Measurements from ENCODE around the gene SLC38A2.

The SLC38A2 gene

GRCh38 chr12:46410495-46410894, 37.9 kb upstream of the SLC38A2 start:
- peaks cover 6% of the 10 kb centered on the region; the same call in 1 of the 2 replicates for H3K4me1 ChIP-seq (ENCODE audit: insufficient read depth, low read length)
- TF ChIP-seq EZH2 (IDR thresholded peaks at IDR 0.05; ENCODE audit: borderline replicate concordance, low read depth, low read length, severe bottlenecking) = no peak
- TF ChIP-seq, protein P1, sequence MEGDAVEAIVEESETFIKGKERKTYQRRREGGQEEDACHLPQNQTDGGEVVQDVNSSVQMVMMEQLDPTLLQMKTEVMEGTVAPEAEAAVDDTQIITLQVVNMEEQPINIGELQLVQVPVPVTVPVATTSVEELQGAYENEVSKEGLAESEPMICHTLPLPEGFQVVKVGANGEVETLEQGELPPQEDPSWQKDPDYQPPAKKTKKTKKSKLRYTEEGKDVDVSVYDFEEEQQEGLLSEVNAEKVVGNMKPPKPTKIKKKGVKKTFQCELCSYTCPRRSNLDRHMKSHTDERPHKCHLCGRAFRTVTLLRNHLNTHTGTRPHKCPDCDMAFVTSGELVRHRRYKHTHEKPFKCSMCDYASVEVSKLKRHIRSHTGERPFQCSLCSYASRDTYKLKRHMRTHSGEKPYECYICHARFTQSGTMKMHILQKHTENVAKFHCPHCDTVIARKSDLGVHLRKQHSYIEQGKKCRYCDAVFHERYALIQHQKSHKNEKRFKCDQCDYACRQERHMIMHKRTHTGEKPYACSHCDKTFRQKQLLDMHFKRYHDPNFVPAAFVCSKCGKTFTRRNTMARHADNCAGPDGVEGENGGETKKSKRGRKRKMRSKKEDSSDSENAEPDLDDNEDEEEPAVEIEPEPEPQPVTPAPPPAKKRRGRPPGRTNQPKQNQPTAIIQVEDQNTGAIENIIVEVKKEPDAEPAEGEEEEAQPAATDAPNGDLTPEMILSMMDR (IDR thresholded peaks at IDR 0.05; ENCODE audit: borderline replicate concordance, extremely low read depth, low read length, poor library complexity, severe bottlenecking) = no peak
- ATAC-seq (ENCODE audit: insufficient read depth, low read depth) = no peak

DNA sequence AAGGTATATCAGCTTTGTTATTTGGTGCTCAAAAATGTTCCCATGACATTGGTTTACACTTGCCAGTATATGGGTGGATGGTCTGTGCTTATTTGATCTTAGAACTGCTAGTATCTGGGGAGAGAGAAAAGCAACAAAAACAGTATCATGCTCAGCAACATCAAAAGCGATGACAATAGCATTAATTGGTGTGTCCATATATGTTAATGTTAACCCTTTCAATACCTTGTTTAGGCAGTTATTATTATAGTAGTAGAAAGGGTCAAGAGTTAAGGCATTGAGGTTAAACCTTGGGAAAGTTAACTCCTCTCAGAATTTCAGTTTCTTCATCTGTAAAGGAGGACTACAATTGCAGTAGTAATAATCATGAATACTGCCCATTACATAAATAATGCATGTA, 37.4 kb upstream of the SLC38A2 start:
- Histone ChIP-seq H3K27me3 (ENCODE audit: insufficient read depth, low read length, poor library complexity) (no peaks in the 10 kb centered on the region), H3K36me3 (ENCODE audit: insufficient read depth, low read length) (no peaks in the 10 kb centered on the region), H3K4me3 (ENCODE audit: low read depth in 1 of 2, low read length in 2 of 2) (no peak overlapping the region), H3K27ac (ENCODE audit: low read length) (no peak overlapping the region), H3K4me1 (ENCODE audit: insufficient read depth, low read length) (peaks cover 6% of the 10 kb centered on the region; the same call in 1 of the 2 replicates), H4K20me1 (ENCODE audit: insufficient read depth, low read length) (no peaks in the 10 kb centered on the region), H3K9ac (ENCODE audit: low read depth, low read length) (no peak overlapping the region), H3K4me2 (ENCODE audit: insufficient read depth, low read length) (no peak overlapping the region), H3K79me2 (ENCODE audit: insufficient read depth, low read length) (no peaks in the 10 kb centered on the region), H2AFZ (ENCODE audit: low read depth, low read length) (no peak overlapping the region), H3K9me3 (ENCODE audit: insufficient read depth, low read length, severe bottlenecking) (no peaks in the 10 kb centered on the region)
- TF ChIP-seq, protein P1 (IDR thresholded peaks at IDR 0.05; ENCODE audit: borderline replicate concordance, extremely low read depth, low read length, poor library complexity, severe bottlenecking) = no peak
- TF ChIP-seq EZH2 (IDR thresholded peaks at IDR 0.05; ENCODE audit: borderline replicate concordance, low read depth, low read length, severe bottlenecking) = no peak
- ATAC-seq (ENCODE audit: insufficient read depth, low read depth) = no peak
- DNase-seq = no peak

More at GRCh38 chr12:46410495-46410894, 37.9 kb upstream of the SLC38A2 start:
- H3K27ac ChIP-seq (ENCODE audit: low read length) = no peak overlapping the region
- H3K36me3 ChIP-seq (ENCODE audit: insufficient read depth, low read length) = no peaks in the 10 kb centered on the region
- no peaks in the 10 kb centered on the region for H3K27me3 ChIP-seq (ENCODE audit: insufficient read depth, low read length, poor library complexity)
- no peak overlapping the region for H3K4me2 ChIP-seq (ENCODE audit: insufficient read depth, low read length)
- DNase-seq = no peak
- no peak overlapping the region for H3K4me3 ChIP-seq (ENCODE audit: low read depth in 1 of 2, low read length in 2 of 2)
- no peak overlapping the region for H2AFZ ChIP-seq (ENCODE audit: low read depth, low read length)
- H4K20me1 ChIP-seq (ENCODE audit: insufficient read depth, low read length) = no peaks in the 10 kb centered on the region
- no peaks in the 10 kb centered on the region for H3K79me2 ChIP-seq (ENCODE audit: insufficient read depth, low read length)
- no peak overlapping the region for H3K9ac ChIP-seq (ENCODE audit: low read depth, low read length)
- no peaks in the 10 kb centered on the region for H3K9me3 ChIP-seq (ENCODE audit: insufficient read depth, low read length, severe bottlenecking)

DNA sequence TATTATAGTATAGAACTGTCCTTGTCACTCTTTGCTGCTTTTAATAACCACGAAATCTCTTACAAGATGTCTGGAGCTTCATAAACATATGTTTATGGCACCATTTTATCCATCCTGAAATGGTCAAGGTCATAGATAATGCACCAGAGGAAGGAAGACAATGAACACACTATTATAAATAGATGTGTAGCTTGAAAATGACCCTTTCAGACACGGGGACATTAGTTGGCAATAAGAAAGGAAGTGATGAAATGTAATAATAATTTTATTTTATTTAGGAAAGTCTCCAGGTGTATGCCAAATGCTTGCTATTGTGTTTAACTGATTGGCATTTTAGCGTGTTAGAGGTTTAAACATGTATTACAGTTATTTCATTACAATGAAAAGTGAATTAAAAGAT, 36.8 kb upstream of the SLC38A2 start:
- Histone ChIP-seq H3K4me2 (ENCODE audit: insufficient read depth, low read length) (no peak overlapping the region), H3K27me3 (ENCODE audit: insufficient read depth, low read length, poor library complexity) (no peaks in the 10 kb centered on the region), H3K9ac (ENCODE audit: low read depth, low read length) (no peak overlapping the region), H2AFZ (ENCODE audit: low read depth, low read length) (no peak overlapping the region), H3K79me2 (ENCODE audit: insufficient read depth, low read length) (no peaks in the 10 kb centered on the region), H4K20me1 (ENCODE audit: insufficient read depth, low read length) (no peaks in the 10 kb centered on the region), H3K4me3 (ENCODE audit: low read depth in 1 of 2, low read length in 2 of 2) (no peak overlapping the region), H3K27ac (ENCODE audit: low read length) (no peak overlapping the region), H3K4me1 (ENCODE audit: insufficient read depth, low read length) (peaks cover 12% of the 10 kb centered on the region), H3K36me3 (ENCODE audit: insufficient read depth, low read length) (no peaks in the 10 kb centered on the region), H3K9me3 (ENCODE audit: insufficient read depth, low read length, severe bottlenecking) (no peaks in the 10 kb centered on the region)
- DNase-seq (no peak), ATAC-seq (ENCODE audit: insufficient read depth, low read depth) (no peak)
- no peak for TF ChIP-seq EZH2 (IDR thresholded peaks at IDR 0.05; ENCODE audit: borderline replicate concordance, low read depth, low read length, severe bottlenecking)
- TF ChIP-seq, protein P1 (IDR thresholded peaks at IDR 0.05; ENCODE audit: borderline replicate concordance, extremely low read depth, low read length, poor library complexity, severe bottlenecking) = no peak

DNA sequence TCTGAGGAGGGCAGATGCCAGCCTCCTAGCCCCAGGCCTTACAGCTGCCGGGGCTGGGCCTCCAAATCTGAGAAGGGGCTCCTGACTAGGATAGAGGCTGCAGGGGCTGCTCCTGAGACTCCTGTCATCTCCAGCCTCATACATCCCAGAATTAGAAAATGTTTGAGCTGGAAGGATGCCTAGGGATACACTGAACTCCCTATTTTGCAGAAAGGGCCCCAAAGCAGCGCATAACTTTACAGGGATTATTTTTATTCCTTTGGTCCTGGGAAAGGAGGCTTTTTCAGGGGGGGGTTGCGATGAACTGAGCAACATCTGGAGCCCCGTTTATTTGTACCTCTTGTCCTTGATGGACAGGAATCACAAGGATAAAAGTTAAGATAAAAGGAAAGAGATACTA, 35.9 kb upstream of the SLC38A2 start:
- Histone ChIP-seq H3K79me2 (ENCODE audit: insufficient read depth, low read length) (no peaks in the 10 kb centered on the region), H4K20me1 (ENCODE audit: insufficient read depth, low read length) (no peaks in the 10 kb centered on the region), H3K4me1 (ENCODE audit: insufficient read depth, low read length) (peaks cover 21% of the 10 kb centered on the region), H3K9ac (ENCODE audit: low read depth, low read length) (no peak overlapping the region), H3K27me3 (ENCODE audit: insufficient read depth, low read length, poor library complexity) (no peaks in the 10 kb centered on the region), H3K9me3 (ENCODE audit: insufficient read depth, low read length, severe bottlenecking) (no peaks in the 10 kb centered on the region), H2AFZ (ENCODE audit: low read depth, low read length) (no peak overlapping the region), H3K27ac (ENCODE audit: low read length) (no peak overlapping the region), H3K4me3 (ENCODE audit: low read depth in 1 of 2, low read length in 2 of 2) (no peak overlapping the region), H3K4me2 (ENCODE audit: insufficient read depth, low read length) (no peak overlapping the region), H3K36me3 (ENCODE audit: insufficient read depth, low read length) (no peaks in the 10 kb centered on the region)
- no peak for ATAC-seq (ENCODE audit: insufficient read depth, low read depth)
- TF ChIP-seq, protein P1 (IDR thresholded peaks at IDR 0.05; ENCODE audit: borderline replicate concordance, extremely low read depth, low read length, poor library complexity, severe bottlenecking) = no peak
- no peak for TF ChIP-seq EZH2 (IDR thresholded peaks at IDR 0.05; ENCODE audit: borderline replicate concordance, low read depth, low read length, severe bottlenecking)
- no peak for DNase-seq
